ENCODE data around the gene TRIM27. TPM values are rescaled to one million over a fixed set of nuclear protein-coding genes. Genes with fewer than 3 reads are reported as not detected.

Gene TRIM27
- total and polyA plus RNA-seq, 2 donors (not counting 1 experiment from before 2014, with no cell fraction given): 42.7 to 43.8 TPM

GRCh38 chr6:28893172-28893799, 30.5 kb downstream of the TRIM27 start:
- Histone ChIP-seq H3K27me3 (ENCODE audit: control insufficient read depth, insufficient read depth, low read length) (no peaks in the 10 kb centered on the region), H3K36me3 (ENCODE audit: control insufficient read depth, insufficient read depth, low read length) (no peaks in the 10 kb centered on the region), H3K4me3 (replicated peaks in 1 of 4; ENCODE audit: control extremely low read depth in 1 of 4, insufficient read depth in 1 of 4, low read depth in 3 of 4, low read length in 4 of 4) (no peak overlapping the region), H2AFZ (ENCODE audit: low read length) (no peak overlapping the region), H3K9me3 (ENCODE audit: control insufficient read depth, insufficient read depth, low read depth, low read length) (no peaks in the 10 kb centered on the region), H3K27ac (ENCODE audit: insufficient read depth, low read length) (no peak overlapping the region), H3K4me1 (ENCODE audit: control insufficient read depth, extremely low read depth, insufficient read depth, low read length) (no peaks in the 10 kb centered on the region), H3K79me2 (ENCODE audit: control insufficient read depth, insufficient read depth, low read length) (no peaks in the 10 kb centered on the region), H3K9ac (ENCODE audit: insufficient read depth, low read length) (no peak overlapping the region), H4K20me1 (ENCODE audit: control insufficient read depth, extremely low read depth, insufficient read depth, low read length) (no peaks in the 10 kb centered on the region), H3K4me2 (ENCODE audit: extremely low read depth, insufficient read depth, low read length) (no peak overlapping the region)
- DNase-seq (ENCODE audit: low read depth in 2 of 2): no peak
- TF ChIP-seq, protein P1, sequence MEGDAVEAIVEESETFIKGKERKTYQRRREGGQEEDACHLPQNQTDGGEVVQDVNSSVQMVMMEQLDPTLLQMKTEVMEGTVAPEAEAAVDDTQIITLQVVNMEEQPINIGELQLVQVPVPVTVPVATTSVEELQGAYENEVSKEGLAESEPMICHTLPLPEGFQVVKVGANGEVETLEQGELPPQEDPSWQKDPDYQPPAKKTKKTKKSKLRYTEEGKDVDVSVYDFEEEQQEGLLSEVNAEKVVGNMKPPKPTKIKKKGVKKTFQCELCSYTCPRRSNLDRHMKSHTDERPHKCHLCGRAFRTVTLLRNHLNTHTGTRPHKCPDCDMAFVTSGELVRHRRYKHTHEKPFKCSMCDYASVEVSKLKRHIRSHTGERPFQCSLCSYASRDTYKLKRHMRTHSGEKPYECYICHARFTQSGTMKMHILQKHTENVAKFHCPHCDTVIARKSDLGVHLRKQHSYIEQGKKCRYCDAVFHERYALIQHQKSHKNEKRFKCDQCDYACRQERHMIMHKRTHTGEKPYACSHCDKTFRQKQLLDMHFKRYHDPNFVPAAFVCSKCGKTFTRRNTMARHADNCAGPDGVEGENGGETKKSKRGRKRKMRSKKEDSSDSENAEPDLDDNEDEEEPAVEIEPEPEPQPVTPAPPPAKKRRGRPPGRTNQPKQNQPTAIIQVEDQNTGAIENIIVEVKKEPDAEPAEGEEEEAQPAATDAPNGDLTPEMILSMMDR (conservative IDR thresholded peaks at IDR 0.05 in 1 of 2, IDR thresholded peaks at IDR 0.05 in 1 of 2; ENCODE audit: low read depth in 1 of 2, low read length in 2 of 2): no peak
- no peak for TF ChIP-seq EZH2 (IDR thresholded peaks at IDR 0.05; ENCODE audit: low read length, missing control alignments)

DNA sequence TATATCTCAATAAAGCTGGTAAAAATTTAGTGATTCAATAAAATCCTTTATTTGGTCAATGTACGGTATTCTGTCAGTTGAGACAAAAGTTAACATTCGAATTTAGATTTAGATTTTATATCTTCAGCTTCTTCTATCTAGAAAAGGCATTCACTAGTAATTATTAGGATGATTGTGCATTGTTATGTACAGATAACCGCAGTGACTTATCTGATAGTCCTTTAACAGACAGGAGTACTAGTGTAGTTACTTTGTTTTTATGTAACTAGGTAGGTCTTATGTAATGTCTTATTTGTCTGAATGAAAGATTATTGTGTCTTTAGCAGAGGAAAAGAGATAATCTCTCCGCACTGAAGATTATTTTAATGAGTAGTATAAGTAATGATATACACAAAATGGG, 31.3 kb downstream of the TRIM27 start:
- Histone ChIP-seq H3K27ac (ENCODE audit: insufficient read depth, low read length) (no peak overlapping the region), H3K4me1 (ENCODE audit: control insufficient read depth, extremely low read depth, insufficient read depth, low read length) (no peaks in the 10 kb centered on the region), H3K4me2 (ENCODE audit: extremely low read depth, insufficient read depth, low read length) (no peak overlapping the region), H3K79me2 (ENCODE audit: control insufficient read depth, insufficient read depth, low read length) (no peaks in the 10 kb centered on the region), H3K36me3 (ENCODE audit: control insufficient read depth, insufficient read depth, low read length) (no peaks in the 10 kb centered on the region), H3K27me3 (ENCODE audit: control insufficient read depth, insufficient read depth, low read length) (no peaks in the 10 kb centered on the region), H3K9ac (ENCODE audit: insufficient read depth, low read length) (no peak overlapping the region), H2AFZ (ENCODE audit: low read length) (no peak overlapping the region), H4K20me1 (ENCODE audit: control insufficient read depth, extremely low read depth, insufficient read depth, low read length) (no peaks in the 10 kb centered on the region), H3K9me3 (ENCODE audit: control insufficient read depth, insufficient read depth, low read depth, low read length) (no peaks in the 10 kb centered on the region), H3K4me3 (replicated peaks in 1 of 4; ENCODE audit: control extremely low read depth in 1 of 4, insufficient read depth in 1 of 4, low read depth in 3 of 4, low read length in 4 of 4) (no peak overlapping the region)
- TF ChIP-seq, protein P1 (conservative IDR thresholded peaks at IDR 0.05 in 1 of 2, IDR thresholded peaks at IDR 0.05 in 1 of 2; ENCODE audit: low read depth in 1 of 2, low read length in 2 of 2): no peak
- no peak for TF ChIP-seq EZH2 (IDR thresholded peaks at IDR 0.05; ENCODE audit: low read length, missing control alignments)
- no peak for DNase-seq (ENCODE audit: low read depth in 2 of 2)

DNA sequence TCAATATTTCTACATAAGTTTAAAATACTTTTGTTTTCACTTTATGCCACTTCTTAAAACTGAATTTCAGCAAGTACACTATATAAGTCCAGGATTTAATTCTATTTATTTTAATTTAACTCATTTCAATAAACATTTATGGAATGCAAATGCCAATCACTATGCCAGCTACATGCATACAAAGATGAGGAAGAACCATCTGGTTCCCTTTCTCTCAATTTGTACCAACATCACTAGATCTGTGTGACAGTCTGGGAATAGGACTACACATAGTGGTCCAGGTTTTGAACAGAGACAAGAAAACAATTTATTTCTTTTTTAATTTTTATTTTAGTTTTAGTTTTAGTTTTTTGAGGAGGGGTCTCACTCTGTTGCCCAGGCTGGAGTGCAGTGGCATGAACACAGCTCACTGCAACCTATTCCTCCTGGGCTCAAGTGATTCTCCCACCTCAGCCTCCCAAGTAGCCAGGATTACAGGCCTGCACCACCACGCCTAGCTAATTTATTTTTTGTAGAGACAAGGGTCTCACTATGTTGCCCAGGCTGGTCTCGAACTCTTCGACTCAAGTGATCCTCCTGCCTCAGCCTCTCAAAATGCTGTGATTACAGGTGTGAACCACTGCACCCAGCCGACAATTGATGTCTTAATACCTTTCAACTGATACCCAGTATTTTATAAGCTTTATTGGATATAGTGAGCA, 35.8 kb downstream of the TRIM27 start:
- Histone ChIP-seq H3K36me3 (ENCODE audit: control insufficient read depth, insufficient read depth, low read length) (no peaks in the 10 kb centered on the region), H3K27ac (ENCODE audit: insufficient read depth, low read length) (no peak overlapping the region), H3K9ac (ENCODE audit: insufficient read depth, low read length) (no peak overlapping the region), H3K27me3 (ENCODE audit: control insufficient read depth, insufficient read depth, low read length) (no peaks in the 10 kb centered on the region), H4K20me1 (ENCODE audit: control insufficient read depth, extremely low read depth, insufficient read depth, low read length) (no peaks in the 10 kb centered on the region), H3K4me1 (ENCODE audit: control insufficient read depth, extremely low read depth, insufficient read depth, low read length) (no peaks in the 10 kb centered on the region), H2AFZ (ENCODE audit: low read length) (no peak overlapping the region), H3K4me2 (ENCODE audit: extremely low read depth, insufficient read depth, low read length) (no peak overlapping the region), H3K9me3 (ENCODE audit: control insufficient read depth, insufficient read depth, low read depth, low read length) (no peaks in the 10 kb centered on the region), H3K79me2 (ENCODE audit: control insufficient read depth, insufficient read depth, low read length) (no peaks in the 10 kb centered on the region), H3K4me3 (replicated peaks in 1 of 4; ENCODE audit: control extremely low read depth in 1 of 4, insufficient read depth in 1 of 4, low read depth in 3 of 4, low read length in 4 of 4) (no peak overlapping the region)
- DNase-seq (ENCODE audit: low read depth in 2 of 2): no peak
- TF ChIP-seq EZH2 (IDR thresholded peaks at IDR 0.05; ENCODE audit: low read length, missing control alignments): no peak
- TF ChIP-seq, protein P1 (conservative IDR thresholded peaks at IDR 0.05 in 1 of 2, IDR thresholded peaks at IDR 0.05 in 1 of 2; ENCODE audit: low read depth in 1 of 2, low read length in 2 of 2): no peak
